Measurements from ENCODE around the gene UTP11. TPM values are rescaled to one million over a fixed set of nuclear protein-coding genes. Genes with fewer than 3 reads are reported as not detected.
"Not testable (repeated sequence)": the region's sequence is repeated elsewhere in the genome, so short reads cannot be mapped to it uniquely, and the experiment has no call there.

UTP11 gene
- polyA plus RNA-seq, 3 donors, result 37.1 to 44.5 (median 42.3) TPM

GRCh38 chr1:38018864-38019343 is 6.4 kb downstream of the UTP11 start:
- no peak for DNase-seq (ENCODE audit: extremely low read depth in 1 of 11, low read depth in 9 of 11, low spot score in 4 of 11)

- no peak for DNase-seq (ENCODE audit: extremely low read depth in 1 of 11, low read depth in 9 of 11, low spot score in 4 of 11)
Measured at GRCh38 chr1:38020396-38020795, 7.9 kb downstream of the UTP11 start.

- no peak for DNase-seq (ENCODE audit: extremely low read depth in 1 of 11, low read depth in 9 of 11, low spot score in 4 of 11)
Measured at GRCh38 chr1:38021969-38022368, 9.4 kb downstream of the UTP11 start.

GRCh38 chr1:38022810-38023209 is 10.3 kb downstream of the UTP11 start:
- no peak for DNase-seq (ENCODE audit: extremely low read depth in 1 of 11, low read depth in 9 of 11, low spot score in 4 of 11)

- no peak for DNase-seq (ENCODE audit: extremely low read depth in 1 of 11, low read depth in 9 of 11, low spot score in 4 of 11)
Measured at GRCh38 chr1:38025233-38025632, 12.7 kb downstream of the UTP11 start.

GRCh38 chr1:38025664-38026063 is 13.1 kb downstream of the UTP11 start:
- DNase-seq (ENCODE audit: extremely low read depth in 1 of 11, low read depth in 9 of 11, low spot score in 4 of 11), result no peak

GRCh38 chr1:38026592-38027200 is 14.2 kb downstream of the UTP11 start:
- no peak for DNase-seq (ENCODE audit: extremely low read depth in 1 of 11, low read depth in 9 of 11, low spot score in 4 of 11)

- DNase-seq (ENCODE audit: extremely low read depth in 1 of 11, low read depth in 9 of 11, low spot score in 4 of 11), result no peak
Measured at GRCh38 chr1:38027201-38028104, 14.9 kb downstream of the UTP11 start.

- DNase-seq (ENCODE audit: extremely low read depth in 1 of 11, low read depth in 9 of 11, low spot score in 4 of 11), result no peak
Measured at GRCh38 chr1:38028105-38028591, 15.6 kb downstream of the UTP11 start.

GRCh38 chr1:38028671-38029070 is 16.1 kb downstream of the UTP11 start:
- DNase-seq (ENCODE audit: extremely low read depth in 1 of 11, low read depth in 9 of 11, low spot score in 4 of 11), result no peak

GRCh38 chr1:38029081-38029681 is 16.6 kb downstream of the UTP11 start:
- DNase-seq (ENCODE audit: extremely low read depth in 1 of 11, low read depth in 9 of 11, low spot score in 4 of 11), result no peak

GRCh38 chr1:38029685-38030511 is 17.4 kb downstream of the UTP11 start:
- DNase-seq (ENCODE audit: extremely low read depth in 1 of 11, low read depth in 9 of 11, low spot score in 4 of 11), result no peak

GRCh38 chr1:38030596-38031512 is 18.3 kb downstream of the UTP11 start:
- no peak for DNase-seq (ENCODE audit: extremely low read depth in 1 of 11, low read depth in 9 of 11, low spot score in 4 of 11)

- no peak for DNase-seq (ENCODE audit: extremely low read depth in 1 of 11, low read depth in 9 of 11, low spot score in 4 of 11)
Measured at GRCh38 chr1:38031513-38031866, 19.0 kb downstream of the UTP11 start.

GRCh38 chr1:38032992-38033391 is 20.5 kb downstream of the UTP11 start:
- DNase-seq (ENCODE audit: extremely low read depth in 1 of 11, low read depth in 9 of 11, low spot score in 4 of 11), result not testable (repeated sequence)

- DNase-seq (ENCODE audit: extremely low read depth in 1 of 11, low read depth in 9 of 11, low spot score in 4 of 11), result no peak
Measured at GRCh38 chr1:38034871-38035270, 22.3 kb downstream of the UTP11 start.

GRCh38 chr1:38037221-38037939 is 24.8 kb downstream of the UTP11 start:
- DNase-seq (ENCODE audit: extremely low read depth in 1 of 11, low read depth in 9 of 11, low spot score in 4 of 11), result no peak

Data from renal cortex interstitium (tissue), 11 donors.